SK-N-SH treated with all-trans-retinoic acid at 6 μM for 48 hours (cell line): ENCODE measurements around the gene LRRC8E.

Source experiments
- PPARA ChIP-seq: fragments of 250-450 bp; sonication (Bioruptor Pico); IDR thresholded peaks from 2 replicates; pipeline ENCODE4 v1.5.0; 2020; ENCODE audit warnings: mild to moderate bottlenecking, borderline replicate concordance
- RARB ChIP-seq: fragments of 250-450 bp; sonication (Bioruptor Pico); IDR thresholded peaks from 2 replicates; pipeline ENCODE4 v1.8.0; 2021; ENCODE audit warnings: mild to moderate bottlenecking, moderate library complexity
- ZFP3 ChIP-seq: fragments of 250-450 bp; sonication (Bioruptor Pico); IDR thresholded peaks from 2 replicates; pipeline ENCODE4 v1.5.0; 2020; ENCODE audit warnings: mild to moderate bottlenecking, moderate library complexity

GRCh38 chr19:7845390-7846154 lies 42.7 kb upstream of the LRRC8E start:
- TF ChIP-seq PPARA (no peak), RARB (CRISPR knock-in tag) (no peak), ZFP3 (no peak)
